Measurements from ENCODE around the gene GABRB2.

- TF ChIP-seq CTCF (conservative IDR thresholded peaks at IDR 0.05; ENCODE audit: low read depth in 2 of 2) = no peak
- no peak for TF ChIP-seq EZH2 (IDR thresholded peaks at IDR 0.05; ENCODE audit: low read depth, unreplicated experiment)
- TF ChIP-seq JUNB (IDR thresholded peaks at IDR 0.05; ENCODE audit: unreplicated experiment) = no peak
- no peak for TF ChIP-seq POLR2AphosphoS5 (IDR thresholded peaks at IDR 0.05; ENCODE audit: low read depth)
- no peak for TF ChIP-seq REST (IDR thresholded peaks at IDR 0.05; ENCODE audit: unreplicated experiment)
These were observed 262.1 kb downstream of the GABRB2 start for GRCh38 chr5:161284445-161284844.

All from GM23338 (cell line).